CD8-positive, alpha-beta memory T cell (primary cell): ENCODE results near the gene GMDS. TPM values are rescaled to one million over a fixed set of nuclear protein-coding genes. Genes with fewer than 3 reads are reported as not detected.

Source experiments
- CTCF ChIA-PET: fragments of 350-600 bp; sonication (Branson Sonifier 250); formaldehyde crosslinking; loops from one replicate; lab custom pipeline; 2021; ENCODE audit warnings: antibody characterized with exemption; lab: Charles Lee
- POLR2A ChIA-PET: fragments of 350-600 bp; sonication (Branson Sonifier 250); formaldehyde crosslinking; loops from one replicate; lab custom pipeline; 2021; ENCODE audit warnings: antibody characterized with exemption; lab: Charles Lee
- DNase-seq, 5 donors: peaks; one replicate each; pipeline versions ENCODE4 v3.0.0 to v3.0.0-alpha.2; 2020 to 2022; ENCODE audit warnings: mixed read lengths in 1 of 5
- H3K27ac ChIP-seq: one replicate; pipeline ENCODE4 v1.7.0; 2013; ENCODE audit warnings: low read depth, mild to moderate bottlenecking, low read length, moderate library complexity
- H3K27me3 ChIP-seq: 2 replicates; pipeline ENCODE4 v1.7.0; 2013; ENCODE audit warnings: low read length, mild to moderate bottlenecking; ENCODE audit not compliant: insufficient read depth, poor library complexity, severe bottlenecking
- H3K36me3 ChIP-seq: 2 replicates; pipeline ENCODE4 v1.7.0; 2013; ENCODE audit warnings: mild to moderate bottlenecking, low read length, moderate library complexity; ENCODE audit not compliant: insufficient read depth
- H3K4me1 ChIP-seq: 2 replicates; pipeline ENCODE4 v1.7.0; 2013; ENCODE audit warnings: mild to moderate bottlenecking, low read length, moderate library complexity; ENCODE audit not compliant: insufficient read depth
- H3K4me3 ChIP-seq: 2 replicates; pipeline ENCODE4 v1.7.0; 2013; ENCODE audit warnings: mild to moderate bottlenecking, low read length
- H3K9me3 ChIP-seq: 2 replicates; pipeline ENCODE4 v1.7.0; 2013; ENCODE audit warnings: mild to moderate bottlenecking, low read length
- H3K27ac Mint-ChIP-seq, 8 donors: one replicate each; pipeline ENCODE4 v1.8.0; 2020 to 2021; ENCODE audit warnings: mixed read lengths in 8 of 8, mild to moderate bottlenecking in 6 of 8, inconsistent platforms in 3 of 8, moderate library complexity in 3 of 8
- H3K27me3 Mint-ChIP-seq, 2 donors: one replicate each; pipeline ENCODE4 v1.8.0; 2020 to 2021; ENCODE audit warnings: mixed read lengths in 2 of 2, mild to moderate bottlenecking in 1 of 2, moderate library complexity in 1 of 2
- H3K36me3 Mint-ChIP-seq, 3 donors: one replicate each; pipeline ENCODE4 v1.8.0; 2020 to 2021; ENCODE audit warnings: mixed read lengths in 3 of 3, inconsistent platforms in 1 of 3, mild to moderate bottlenecking in 1 of 3
- H3K4me1 Mint-ChIP-seq, 3 donors: one replicate each; pipeline ENCODE4 v1.8.0; 2020 to 2021; ENCODE audit warnings: mixed read lengths in 3 of 3, inconsistent platforms in 1 of 3, mild to moderate bottlenecking in 1 of 3
- H3K4me3 Mint-ChIP-seq, 7 donors: one replicate each; pipeline ENCODE4 v1.8.0; 2020 to 2021; ENCODE audit warnings: mixed read lengths in 7 of 7, mild to moderate bottlenecking in 6 of 7, moderate library complexity in 4 of 7, inconsistent platforms in 2 of 7
- H3K9me3 Mint-ChIP-seq, 5 donors: one replicate each; pipeline ENCODE4 v1.8.0; 2020 to 2022; ENCODE audit warnings: mixed read lengths in 5 of 5, mild to moderate bottlenecking in 3 of 5, moderate library complexity in 2 of 5, inconsistent platforms in 1 of 5
- polyA plus RNA-seq: library from polyadenylated mRNA; unstranded; fragments of 300-500 nt; fragmentation: Illumina TruSeq; gene quantifications from one replicate; pipeline ENCODE4 v1.2.3, GENCODE V29; 2021
- total RNA-seq, 2 experiments: library from RNA; stranded (reverse); gene quantifications; one replicate each; pipeline ENCODE4 v1.2.3, GENCODE V29; 2021

The GMDS gene
- total and polyA plus RNA-seq, 3 experiments from 2014 or later: 16.4 to 33.4 (median 28.6) TPM

DNA sequence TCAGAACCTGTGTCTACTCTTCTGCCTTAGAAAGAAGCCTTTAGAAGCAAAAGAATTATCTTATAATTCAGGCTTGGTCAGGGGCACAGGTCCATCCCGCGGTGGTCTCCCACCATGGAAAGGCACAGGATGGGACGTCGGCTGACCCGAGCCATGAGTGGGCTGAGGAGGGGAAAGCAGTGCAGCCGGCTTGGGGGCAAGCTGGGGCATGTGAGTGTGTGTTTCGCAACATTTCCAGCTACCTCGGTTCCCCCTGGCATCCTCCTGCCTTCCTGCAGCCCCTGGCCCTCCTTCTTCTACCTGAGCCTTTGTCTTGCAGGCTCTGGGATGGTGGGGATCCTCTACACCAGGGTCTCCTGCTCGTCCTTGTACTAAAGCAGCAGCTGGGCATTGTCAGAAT, 664.8 kb downstream of the GMDS start:
- peaks cover 23 to 27% of the 10 kb centered on the region in 2 donors for H3K27me3 Mint-ChIP-seq
- Histone ChIP-seq H3K27ac (no peak overlapping the region), H3K4me1 (no peaks in the 10 kb centered on the region), H3K36me3 (no peaks in the 10 kb centered on the region), H3K4me3 (no peak overlapping the region), H3K9me3 (no peaks in the 10 kb centered on the region), H3K27me3 (no peaks in the 10 kb centered on the region)
- ChIA-PET CTCF (no interaction called here), POLR2A (no interaction called here)
- H3K9me3 Mint-ChIP-seq: no peaks in the 10 kb centered on the region
- H3K27ac Mint-ChIP-seq: peak overlapping the region in 1 of 8 donors; percentile 55
- no peak for DNase-seq
- no peak overlapping the region for H3K4me3 Mint-ChIP-seq
- H3K4me1 Mint-ChIP-seq: no peaks in the 10 kb centered on the region
- H3K36me3 Mint-ChIP-seq: no peaks in the 10 kb centered on the region

GRCh38 chr6:1580109-1580508, 665.3 kb downstream of the GMDS start:
- Mint-ChIP-seq H3K27ac (no peak overlapping the region), H3K36me3 (no peaks in the 10 kb centered on the region), H3K4me3 (no peak overlapping the region), H3K27me3 (peaks cover 28 to 29% of the 10 kb centered on the region in 2 donors), H3K4me1 (no peaks in the 10 kb centered on the region), H3K9me3 (no peaks in the 10 kb centered on the region)
- POLR2A ChIA-PET: no interaction called here
- Histone ChIP-seq H3K4me1 (no peaks in the 10 kb centered on the region), H3K36me3 (no peaks in the 10 kb centered on the region), H3K4me3 (no peak overlapping the region), H3K9me3 (no peaks in the 10 kb centered on the region), H3K27me3 (no peaks in the 10 kb centered on the region), H3K27ac (no peak overlapping the region)
- CTCF ChIA-PET: no interaction called here
- no peak for DNase-seq

GRCh38 chr6:1579096-1579495, 666.3 kb downstream of the GMDS start:
- H3K4me1 ChIP-seq: no peaks in the 10 kb centered on the region
- H3K36me3 ChIP-seq: no peaks in the 10 kb centered on the region
- ChIA-PET CTCF (no interaction called here), POLR2A (no interaction called here)
- H3K27ac ChIP-seq: no peak overlapping the region
- DNase-seq: no peak
- Mint-ChIP-seq H3K4me3 (no peak overlapping the region), H3K36me3 (no peaks in the 10 kb centered on the region), H3K9me3 (no peaks in the 10 kb centered on the region), H3K4me1 (no peaks in the 10 kb centered on the region), H3K27me3 (peaks cover 29 to 32% of the 10 kb centered on the region in 2 donors), H3K27ac (no peak overlapping the region)
- H3K9me3 ChIP-seq: no peaks in the 10 kb centered on the region
- no peak overlapping the region for H3K4me3 ChIP-seq
- no peaks in the 10 kb centered on the region for H3K27me3 ChIP-seq

DNA sequence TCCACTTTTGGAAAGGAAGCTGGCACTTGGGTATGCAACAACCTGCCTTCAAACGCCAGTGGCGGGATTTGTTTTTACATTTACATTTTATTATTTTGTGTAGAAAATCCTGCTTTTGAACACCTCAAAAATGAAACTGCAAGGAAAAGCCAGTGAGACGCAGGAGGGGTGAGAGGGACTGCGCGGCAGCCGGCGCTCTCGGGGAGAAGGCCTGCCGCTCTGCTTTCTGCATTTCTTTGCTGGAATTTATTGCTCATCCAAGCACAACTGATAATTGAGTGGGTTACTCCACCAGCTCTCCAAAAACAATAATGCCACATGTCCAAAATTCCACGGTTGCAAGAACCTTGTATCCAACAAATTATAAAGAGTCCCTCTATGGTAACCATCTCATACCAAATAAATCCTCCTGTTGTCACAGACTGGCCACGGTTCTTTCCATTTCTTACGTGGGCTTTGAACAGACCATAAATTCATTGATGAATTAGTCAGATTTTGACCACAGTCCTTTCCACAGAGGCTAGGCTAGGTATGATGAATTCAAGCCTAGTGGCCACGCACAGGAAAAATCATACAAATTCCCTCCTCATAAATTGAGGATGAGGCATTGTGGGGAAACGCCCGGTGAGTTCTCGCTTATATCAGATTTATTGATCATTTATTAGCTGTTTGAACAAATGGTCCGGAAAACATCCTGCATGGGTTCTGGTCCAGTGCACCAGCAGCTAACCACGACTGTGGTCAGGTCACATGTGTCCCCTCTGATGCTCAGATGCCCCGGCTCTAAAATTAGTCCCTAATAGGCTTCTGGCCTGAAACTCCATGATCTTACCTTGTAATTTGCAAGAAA, 667.3 kb downstream of the GMDS start:
- Histone ChIP-seq H3K36me3 (no peaks in the 10 kb centered on the region), H3K4me1 (no peaks in the 10 kb centered on the region), H3K27me3 (no peaks in the 10 kb centered on the region), H3K27ac (no peak overlapping the region), H3K4me3 (no peak overlapping the region), H3K9me3 (no peaks in the 10 kb centered on the region)
- ChIA-PET CTCF (interaction anchor here (1.0 kb wide), 1 partner anchor 18 kb away, joined by 3 read pairs; no protein-coding TSS in a partner anchor), POLR2A (no interaction called here)
- no peaks in the 10 kb centered on the region for H3K9me3 Mint-ChIP-seq
- H3K27me3 Mint-ChIP-seq: peaks cover 25 to 38% of the 10 kb centered on the region in 2 donors
- no peaks in the 10 kb centered on the region for H3K36me3 Mint-ChIP-seq
- no peak overlapping the region for H3K27ac Mint-ChIP-seq
- H3K4me1 Mint-ChIP-seq: no peaks in the 10 kb centered on the region
- H3K4me3 Mint-ChIP-seq: no peak overlapping the region
- no peak for DNase-seq

- Mint-ChIP-seq H3K36me3 (no peaks in the 10 kb centered on the region), H3K4me3 (peak overlapping the region in 1 of 7 donors; percentile 61), H3K4me1 (no peaks in the 10 kb centered on the region), H3K9me3 (no peaks in the 10 kb centered on the region), H3K27ac (no peak overlapping the region), H3K27me3 (peaks cover 21 to 44% of the 10 kb centered on the region in 2 donors)
- Histone ChIP-seq H3K27ac (no peak overlapping the region), H3K27me3 (no peaks in the 10 kb centered on the region), H3K9me3 (no peaks in the 10 kb centered on the region), H3K36me3 (no peaks in the 10 kb centered on the region), H3K4me3 (no peak overlapping the region), H3K4me1 (no peaks in the 10 kb centered on the region)
- ChIA-PET POLR2A (no interaction called here), CTCF (interaction anchor here (1.0 kb wide), 1 partner anchor 19 kb away, joined by 3 read pairs; no protein-coding TSS in a partner anchor)
- no peak for DNase-seq
These were observed 668.2 kb downstream of the GMDS start for GRCh38 chr6:1577146-1577680.

DNA sequence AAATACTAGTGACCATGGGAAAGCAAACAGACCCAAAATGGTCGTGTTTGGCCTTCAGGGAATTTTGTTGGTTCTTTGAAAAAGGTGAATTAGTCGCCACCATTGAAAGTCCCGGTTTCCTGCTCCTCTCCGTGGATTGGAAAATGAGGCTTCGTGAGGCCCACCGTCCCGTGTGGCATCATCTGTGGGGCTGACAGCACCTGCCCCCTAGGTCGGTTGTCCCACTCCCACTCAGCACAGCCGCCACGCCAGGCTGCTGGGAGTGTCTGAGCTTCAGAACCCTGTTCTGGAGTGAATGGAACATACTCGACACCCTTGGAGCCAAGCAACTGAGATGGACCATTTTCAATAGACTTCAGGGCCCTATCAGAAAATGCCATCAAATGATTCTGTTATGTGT, 668.7 kb downstream of the GMDS start:
- H3K4me1 ChIP-seq: no peaks in the 10 kb centered on the region
- no peaks in the 10 kb centered on the region for H3K36me3 Mint-ChIP-seq
- H3K27me3 Mint-ChIP-seq: peaks cover 24 to 48% of the 10 kb centered on the region in 2 donors
- H3K4me3 ChIP-seq: no peak overlapping the region
- no peak overlapping the region for H3K27ac ChIP-seq
- ChIA-PET CTCF (no interaction called here), POLR2A (no interaction called here)
- DNase-seq: no peak
- H3K27me3 ChIP-seq: no peaks in the 10 kb centered on the region
- no peak overlapping the region for H3K4me3 Mint-ChIP-seq
- no peaks in the 10 kb centered on the region for H3K4me1 Mint-ChIP-seq
- H3K36me3 ChIP-seq: no peaks in the 10 kb centered on the region
- H3K9me3 Mint-ChIP-seq: peaks cover under 1 to 4% (median 4%) of the 10 kb centered on the region in 5 donors
- no peak overlapping the region for H3K27ac Mint-ChIP-seq
- no peaks in the 10 kb centered on the region for H3K9me3 ChIP-seq

DNA sequence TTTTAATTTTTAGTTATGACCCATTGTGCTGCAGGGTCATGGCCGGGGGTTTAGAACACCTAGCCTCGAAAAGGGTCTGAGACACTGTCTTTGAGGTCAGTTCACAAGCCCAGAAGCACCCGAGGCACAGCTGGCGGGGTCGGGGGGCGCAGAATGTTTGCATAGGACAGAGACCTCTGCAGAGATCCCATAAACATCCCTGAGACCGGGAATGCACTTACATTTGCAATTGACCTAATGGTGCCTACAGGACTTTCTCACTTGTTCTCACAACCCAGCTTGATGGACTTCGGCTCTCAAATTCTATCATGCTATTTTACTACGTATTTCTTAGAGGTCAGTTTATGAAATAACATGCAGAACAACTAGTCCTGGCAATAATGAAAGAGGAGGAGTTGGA, 669.2 kb downstream of the GMDS start:
- ChIA-PET CTCF (no interaction called here), POLR2A (no interaction called here)
- H3K9me3 Mint-ChIP-seq: peaks cover 6 to 10% (median 9%) of the 10 kb centered on the region in 5 donors
- H3K36me3 Mint-ChIP-seq: peaks cover 0 to 5% (median 0%) of the 10 kb centered on the region in 3 donors
- Histone ChIP-seq H3K9me3 (no peaks in the 10 kb centered on the region), H3K4me3 (no peak overlapping the region), H3K27me3 (no peaks in the 10 kb centered on the region), H3K4me1 (no peaks in the 10 kb centered on the region), H3K36me3 (no peaks in the 10 kb centered on the region), H3K27ac (no peak overlapping the region)
- H3K4me3 Mint-ChIP-seq: no peak overlapping the region
- no peaks in the 10 kb centered on the region for H3K4me1 Mint-ChIP-seq
- no peak for DNase-seq
- peaks cover 27 to 50% of the 10 kb centered on the region in 2 donors for H3K27me3 Mint-ChIP-seq
- peak overlapping the region in 1 of 8 donors; percentile 58 for H3K27ac Mint-ChIP-seq
